PFSK-1 (cell line): ENCODE measurements around the gene SCAMP1.

ENCODE experiments used
- POLR2AphosphoS5 ChIP-seq: IDR thresholded peaks from 2 replicates; pipeline ENCODE4 v1.6.1; 2012; ENCODE audit warnings: low read depth, mild to moderate bottlenecking, control low read depth, low read length, moderate library complexity
- REST ChIP-seq, 2 experiments: IDR thresholded peaks; 2 replicates each; pipeline versions ENCODE4 v1.6.1 to v1.8.0; 2011 to 2012; ENCODE audit warnings: low read depth in 2 of 2, low read length in 2 of 2, control low read depth in 1 of 2, inconsistent platforms in 1 of 2, mild to moderate bottlenecking in 1 of 2, moderate library complexity in 1 of 2; ENCODE audit not compliant: insufficient read depth in 1 of 2
- SIN3A ChIP-seq: IDR thresholded peaks from 2 replicates; pipeline ENCODE4 v1.6.1; 2012; ENCODE audit warnings: mild to moderate bottlenecking, low read length, moderate library complexity, borderline replicate concordance; ENCODE audit not compliant: insufficient read depth
- TAF1 ChIP-seq: IDR thresholded peaks from 2 replicates; pipeline ENCODE4 v1.6.1; 2012; ENCODE audit warnings: low read length, control low read depth, borderline replicate concordance; ENCODE audit not compliant: insufficient read depth

GRCh38 chr5:78399116-78399515 lies 38.7 kb downstream of the SCAMP1 start:
- no peak for TF ChIP-seq TAF1
- no peak for TF ChIP-seq REST (IDR thresholded peaks at IDR 0.05; ENCODE audit: insufficient read depth in 1 of 2, low read depth in 2 of 2, low read length in 2 of 2)
- no peak for TF ChIP-seq POLR2AphosphoS5
- TF ChIP-seq SIN3A: no peak
